GM18526 (cell line): Measurements from ENCODE around the gene NOM1.

Experiments
- POLR2A ChIP-seq: IDR thresholded peaks from 3 replicates; pipeline ENCODE4 v1.6.1; 2011; ENCODE audit not compliant: insufficient read length; ENCODE audit errors: extremely low read depth

NOM1 gene

DNA sequence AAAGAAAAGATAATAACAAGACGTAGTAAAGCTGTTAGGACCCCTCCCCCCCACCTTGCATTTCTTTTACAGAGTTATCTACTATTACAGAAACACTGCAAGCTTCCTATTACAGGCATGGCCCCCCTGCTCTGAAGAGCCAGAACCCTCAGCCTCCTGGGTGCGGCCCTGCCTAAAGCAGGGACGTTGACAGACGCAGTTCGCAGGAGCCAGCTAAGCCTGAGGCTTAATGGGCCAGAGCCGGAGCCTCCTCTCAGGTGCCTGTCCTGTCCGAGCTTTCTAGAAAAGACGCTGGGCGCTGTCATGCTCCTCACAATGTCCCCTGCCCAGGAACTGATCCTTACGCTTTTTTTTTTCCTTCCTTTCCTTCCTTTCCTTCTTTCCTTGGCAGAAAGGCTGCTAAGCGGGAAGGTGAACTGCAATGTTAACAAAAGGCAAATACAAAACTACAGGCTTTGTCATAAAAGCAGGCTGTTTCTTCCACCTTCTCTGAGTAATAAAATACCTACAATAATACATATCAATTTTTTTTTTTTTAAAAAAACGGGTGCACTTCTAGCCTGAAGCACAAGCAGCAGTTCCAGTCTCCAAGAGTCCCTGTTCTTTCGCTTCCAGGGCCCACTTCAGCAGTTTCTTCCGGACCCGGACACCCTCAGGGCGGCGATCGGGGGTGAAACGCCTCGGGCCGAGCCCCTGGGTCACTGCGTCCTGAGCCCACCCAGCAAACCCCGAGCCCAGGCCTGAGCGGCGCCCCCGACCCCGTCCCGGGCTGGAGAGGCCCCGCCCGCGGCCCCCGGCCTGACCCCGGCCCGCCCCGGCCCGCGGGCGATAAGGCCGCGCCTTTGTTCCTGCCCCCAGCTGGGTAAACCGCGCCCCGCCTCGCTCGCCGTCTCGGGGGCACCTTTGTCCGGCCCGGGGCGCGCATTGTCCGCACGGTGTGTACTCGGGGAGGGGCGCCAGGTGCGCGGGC is 49.8 kb downstream of the NOM1 start:
- TF ChIP-seq POLR2A = no peak

GRCh38 chr7:156999958-157000726 is 50.6 kb downstream of the NOM1 start:
- TF ChIP-seq POLR2A = no peak

DNA sequence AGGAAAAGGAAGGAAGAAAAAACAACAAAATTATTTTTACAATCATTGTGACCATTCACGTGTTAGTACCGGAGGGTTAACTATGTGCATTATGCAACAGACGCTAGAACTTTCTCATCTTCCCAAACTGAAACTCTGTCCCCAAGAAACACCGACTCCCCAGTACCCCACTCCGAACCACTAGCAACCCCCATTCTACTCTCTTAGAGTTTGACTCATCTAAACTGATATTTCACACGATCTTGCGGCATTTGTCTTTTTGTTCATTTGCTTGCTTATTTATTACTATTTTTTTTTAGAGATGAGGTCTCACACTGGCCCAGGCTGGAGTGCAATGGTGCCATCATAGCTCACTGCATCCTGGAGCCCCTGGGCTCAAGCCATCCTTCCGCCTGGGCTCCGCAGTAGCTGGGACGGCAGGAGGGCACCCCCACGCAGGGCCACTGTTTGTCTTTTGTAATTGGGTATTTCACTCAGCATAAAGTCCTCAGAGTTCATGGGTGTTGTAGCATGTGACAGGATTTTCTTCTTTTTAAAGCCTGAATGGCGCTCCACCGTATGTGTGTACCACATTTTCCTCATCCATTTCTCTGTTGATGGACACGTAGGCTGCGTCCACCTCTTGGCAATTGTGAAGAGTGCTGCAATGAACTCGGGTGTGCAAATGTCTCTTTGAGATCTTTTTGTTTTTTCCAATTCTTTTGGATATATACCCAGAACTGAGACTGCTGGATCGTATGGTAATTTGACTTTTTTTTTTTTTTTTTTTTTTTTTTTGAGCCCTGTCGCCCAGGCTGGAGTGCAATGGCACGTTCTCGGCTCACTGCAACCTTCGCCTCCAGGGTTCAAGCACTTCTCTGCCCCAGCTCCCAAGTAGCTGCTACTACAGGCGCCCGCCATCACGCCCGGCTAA is 51.5 kb downstream of the NOM1 start:
- TF ChIP-seq POLR2A = no peak

DNA sequence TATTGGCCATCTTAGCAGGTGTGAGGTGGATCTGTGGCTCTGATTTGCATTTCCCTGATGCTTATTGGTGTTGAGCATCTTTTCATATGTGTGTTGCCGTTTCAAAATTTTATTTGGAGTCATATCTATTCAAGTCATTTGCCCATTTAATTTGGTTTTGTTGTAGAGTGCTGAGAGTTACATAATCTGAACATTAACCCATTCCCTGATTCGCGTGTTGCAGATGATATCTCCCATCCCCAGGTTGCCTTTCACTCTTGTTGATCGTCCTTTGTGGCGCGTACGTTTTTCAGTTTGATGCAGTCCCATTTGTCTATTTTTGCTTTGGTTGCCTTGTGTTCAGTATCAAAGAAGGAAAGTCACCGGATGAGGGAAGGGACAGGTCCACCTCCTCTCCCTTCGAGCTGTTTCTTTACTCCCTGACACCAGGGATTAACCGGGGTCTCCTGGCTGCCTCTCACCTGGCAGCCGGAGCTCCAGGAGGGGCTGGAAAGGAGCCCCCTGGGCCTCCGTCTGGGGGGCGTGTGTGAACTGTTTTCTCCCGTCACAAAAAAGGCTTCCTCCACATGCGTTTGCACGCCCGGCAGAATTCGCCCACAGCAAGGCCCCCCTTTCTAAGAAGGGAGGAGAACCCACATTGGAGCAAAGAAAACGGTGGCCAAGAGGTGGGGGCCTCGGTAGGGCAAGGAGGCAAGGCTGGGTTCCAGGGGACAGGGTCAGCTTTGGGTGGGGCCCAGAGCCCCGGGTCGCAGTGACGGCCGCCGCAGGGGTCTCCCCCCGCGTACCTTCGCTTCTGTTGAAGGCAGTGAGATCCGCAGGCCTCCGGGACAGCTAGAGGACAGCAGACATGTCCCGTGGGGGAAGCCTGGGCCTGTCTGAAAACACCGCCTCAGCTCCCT is 52.7 kb downstream of the NOM1 start:
- TF ChIP-seq POLR2A = no peak

DNA sequence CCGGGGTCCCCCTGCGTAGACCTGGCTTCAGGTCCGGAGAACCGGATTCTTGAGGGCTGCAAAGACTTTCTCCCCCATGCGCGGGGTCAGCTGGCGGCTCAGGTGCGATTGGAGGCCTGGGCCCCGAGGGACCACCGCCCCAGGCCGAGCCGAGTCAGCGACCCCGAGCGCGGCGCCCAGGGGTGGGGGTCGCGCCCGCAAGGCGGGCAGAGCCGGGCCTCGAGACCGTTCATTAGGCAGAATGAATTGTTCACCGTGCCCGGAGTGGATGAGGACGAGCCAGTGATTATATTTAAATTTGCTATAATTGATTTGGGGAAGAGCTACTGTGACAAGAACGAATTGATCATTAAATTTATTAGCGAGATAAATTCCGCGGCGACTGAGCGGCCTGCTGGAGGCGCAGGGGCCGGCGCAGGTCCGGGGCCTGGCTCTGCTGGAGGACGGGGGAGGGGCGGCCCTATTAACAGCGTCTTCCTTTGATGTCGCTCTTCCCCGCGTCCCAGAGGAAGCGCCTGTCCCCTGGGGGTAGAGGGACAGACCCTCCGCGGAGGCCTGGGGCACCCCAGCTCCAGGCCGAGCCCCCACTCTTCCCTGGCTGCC is 53.4 kb downstream of the NOM1 start:
- TF ChIP-seq POLR2A = no peak

- TF ChIP-seq POLR2A = no peak
These were observed 53.9 kb downstream of the NOM1 start for GRCh38 chr7:157003445-157003755.

- TF ChIP-seq POLR2A = no peak
These were observed 54.4 kb downstream of the NOM1 start for GRCh38 chr7:157003756-157004520.

DNA sequence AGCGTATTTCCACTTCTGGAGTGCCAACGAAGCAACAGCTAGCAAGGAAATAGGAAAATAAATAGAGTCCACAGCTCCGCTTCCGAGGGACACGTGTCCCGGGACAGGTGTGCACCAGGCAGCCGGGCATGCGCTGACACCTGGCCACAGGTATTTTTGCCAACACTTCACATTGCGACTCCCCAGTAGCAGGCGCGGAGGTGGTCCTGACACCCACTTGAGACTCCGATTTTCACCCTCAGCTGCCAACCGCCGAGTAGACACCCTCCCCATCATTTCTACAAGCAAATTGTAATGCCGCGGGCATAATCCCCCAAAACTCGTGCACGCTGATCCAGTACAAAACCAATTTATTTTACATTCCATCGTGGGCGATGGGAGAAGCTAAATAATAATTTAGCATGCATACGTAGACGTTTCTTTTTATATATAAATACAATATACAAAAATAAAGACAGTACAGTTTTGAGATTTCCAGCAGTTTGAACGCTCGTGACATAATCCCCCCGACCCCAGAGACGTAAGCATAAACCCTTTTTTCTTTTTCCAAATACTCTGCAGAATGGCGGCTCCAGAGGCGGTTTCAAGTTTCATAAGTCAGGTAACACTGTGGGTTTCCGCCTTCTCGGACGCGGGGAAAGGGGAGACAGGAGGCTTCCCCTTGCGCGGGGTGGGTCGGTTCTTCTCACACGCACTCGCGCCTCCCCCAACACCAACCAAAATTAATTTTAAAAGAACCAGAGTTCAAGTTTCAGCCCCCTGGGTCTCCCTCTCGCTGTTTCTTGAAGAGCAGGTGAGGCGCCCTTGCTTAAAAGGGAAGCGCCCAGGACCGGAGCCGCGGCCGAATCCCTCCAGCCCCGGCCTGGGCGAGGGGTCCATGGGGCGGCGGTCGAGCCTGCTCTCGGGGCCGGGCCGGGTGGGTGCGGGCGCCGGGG is 55.3 kb downstream of the NOM1 start:
- TF ChIP-seq POLR2A = no peak

- no peak for TF ChIP-seq POLR2A
These were observed 56.1 kb downstream of the NOM1 start for GRCh38 chr7:157005456-157006204.

DNA sequence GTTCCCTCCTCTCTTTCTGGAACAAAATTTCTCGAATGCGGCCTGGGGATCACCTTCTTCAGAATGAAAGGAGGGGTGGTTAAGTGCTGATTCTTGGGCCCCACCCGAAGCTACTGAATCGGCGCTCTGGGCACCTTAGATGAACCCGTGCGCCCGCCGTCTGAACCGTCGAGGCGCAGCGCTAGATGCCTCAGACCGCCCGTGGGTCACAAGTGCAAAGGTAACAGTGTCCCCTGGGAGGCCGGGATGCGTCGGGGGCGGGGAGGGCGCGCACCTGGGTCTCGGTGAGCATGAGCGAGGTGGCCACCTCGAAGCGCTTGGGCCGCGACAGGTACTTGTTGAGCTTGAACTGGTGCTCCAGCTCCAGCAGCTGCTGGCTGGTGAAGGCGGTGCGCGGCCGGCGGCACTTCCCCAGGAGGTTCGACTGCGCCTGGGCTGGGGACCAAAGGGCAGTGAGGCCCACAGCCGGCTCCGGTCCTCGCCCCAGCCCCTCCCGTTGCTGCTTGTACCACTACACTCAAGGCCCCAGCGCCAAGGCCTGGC is 56.8 kb downstream of the NOM1 start:
- TF ChIP-seq POLR2A = no peak

- no peak for TF ChIP-seq POLR2A
These were observed 57.4 kb downstream of the NOM1 start for GRCh38 chr7:157006829-157007469.
